ENCODE results near the gene GIPC1. TPM values are rescaled to one million over a fixed set of nuclear protein-coding genes. Genes with fewer than 3 reads are reported as not detected.

The GIPC1 gene
- total RNA-seq, 1 experiment from 2014 or later = 59.4 TPM

DNA sequence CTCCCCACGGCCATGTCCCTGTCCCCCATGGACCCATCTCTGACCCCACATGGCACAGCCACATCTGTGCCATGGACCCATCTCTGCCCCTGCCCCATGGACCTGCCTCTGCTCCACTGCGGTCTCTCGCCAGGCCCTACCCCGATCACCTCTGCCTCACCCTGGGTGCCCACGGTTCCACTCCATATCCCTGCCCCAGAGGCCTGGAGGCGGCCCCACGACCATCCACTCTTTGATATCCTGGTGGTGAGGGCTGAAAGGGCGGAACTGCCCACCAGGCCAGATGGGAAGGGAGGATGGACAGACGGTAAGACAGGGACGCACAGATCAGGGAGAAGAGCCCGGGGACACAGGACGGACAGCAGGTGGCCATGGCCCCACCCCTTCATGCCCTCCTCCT is 21.1 kb downstream of the GIPC1 start:
- Histone ChIP-seq H3K36me3 (ENCODE audit: insufficient read depth, low read length, poor library complexity, severe bottlenecking) (peaks cover 12% of the 10 kb centered on the region), H3K27me3 (replicated peaks; ENCODE audit: insufficient read depth, low read depth, low read length, poor library complexity) (no peaks in the 10 kb centered on the region), H3K9me3 (ENCODE audit: low read depth, low read length, poor library complexity, severe bottlenecking) (no peaks in the 10 kb centered on the region), H3K27ac (ENCODE audit: low read depth, low read length, poor library complexity, severe bottlenecking) (no peak overlapping the region), H3K4me3 (ENCODE audit: low read depth, low read length, poor library complexity, severe bottlenecking) (no peak overlapping the region), H3K4me1 (ENCODE audit: insufficient read depth, low read length, poor library complexity, severe bottlenecking) (peaks cover 37% of the 10 kb centered on the region)
- no peak for TF ChIP-seq EZH2 (IDR thresholded peaks at IDR 0.05; ENCODE audit: borderline replicate concordance, low read depth, low read length, poor library complexity, severe bottlenecking)
- TF ChIP-seq, protein P1, sequence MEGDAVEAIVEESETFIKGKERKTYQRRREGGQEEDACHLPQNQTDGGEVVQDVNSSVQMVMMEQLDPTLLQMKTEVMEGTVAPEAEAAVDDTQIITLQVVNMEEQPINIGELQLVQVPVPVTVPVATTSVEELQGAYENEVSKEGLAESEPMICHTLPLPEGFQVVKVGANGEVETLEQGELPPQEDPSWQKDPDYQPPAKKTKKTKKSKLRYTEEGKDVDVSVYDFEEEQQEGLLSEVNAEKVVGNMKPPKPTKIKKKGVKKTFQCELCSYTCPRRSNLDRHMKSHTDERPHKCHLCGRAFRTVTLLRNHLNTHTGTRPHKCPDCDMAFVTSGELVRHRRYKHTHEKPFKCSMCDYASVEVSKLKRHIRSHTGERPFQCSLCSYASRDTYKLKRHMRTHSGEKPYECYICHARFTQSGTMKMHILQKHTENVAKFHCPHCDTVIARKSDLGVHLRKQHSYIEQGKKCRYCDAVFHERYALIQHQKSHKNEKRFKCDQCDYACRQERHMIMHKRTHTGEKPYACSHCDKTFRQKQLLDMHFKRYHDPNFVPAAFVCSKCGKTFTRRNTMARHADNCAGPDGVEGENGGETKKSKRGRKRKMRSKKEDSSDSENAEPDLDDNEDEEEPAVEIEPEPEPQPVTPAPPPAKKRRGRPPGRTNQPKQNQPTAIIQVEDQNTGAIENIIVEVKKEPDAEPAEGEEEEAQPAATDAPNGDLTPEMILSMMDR (conservative IDR thresholded peaks at IDR 0.05; ENCODE audit: low read depth, low read length) = no peak
- CTCF ChIA-PET = interaction anchor here (0.6 kb wide), 1 partner anchor 64 kb away, joined by 3 read pairs; no protein-coding TSS in a partner anchor
- no TSS peak for BruUV-seq (replicated peaks)
- POLR2A ChIA-PET (ENCODE audit: low non-redundant PET) = no interaction called here
- DNase-seq (ENCODE audit: low spot score) = no peak
- intact Hi-C loops (cut with micrococcal nuclease; ENCODE audit: unreplicated experiment) = loop anchor here (5.0 kb wide), 1 partner anchor 113 kb away; no protein-coding TSS in a partner anchor

DNA sequence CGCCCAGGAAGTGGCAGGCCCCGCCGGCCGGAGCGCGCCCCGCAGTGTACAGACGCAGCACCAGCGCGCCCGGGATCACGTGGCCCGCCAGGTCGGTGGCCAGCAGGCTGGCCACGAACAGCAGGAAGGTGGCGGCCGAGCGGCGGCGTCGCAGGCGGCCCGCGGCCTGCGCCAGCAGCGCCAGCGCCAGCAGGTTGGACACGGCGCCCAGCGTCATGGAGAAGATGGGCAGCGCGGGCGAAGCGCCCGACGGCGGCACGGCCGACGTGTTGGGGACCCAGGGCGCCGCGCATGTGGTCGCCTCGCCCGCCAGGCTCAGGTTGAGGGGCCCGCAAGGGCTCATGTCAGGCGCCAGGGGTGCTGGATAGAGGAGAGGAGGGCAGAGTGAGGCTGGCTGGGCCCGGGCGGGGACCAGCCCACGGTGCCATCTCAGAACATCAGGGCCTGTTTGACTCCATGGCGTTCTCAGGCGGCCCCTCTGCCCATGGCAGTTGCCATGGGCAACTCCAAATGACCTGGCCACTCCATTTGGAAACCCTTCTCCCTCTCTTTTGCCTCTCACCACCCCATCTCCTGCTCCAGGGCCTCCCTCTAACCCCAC is 21.8 kb downstream of the GIPC1 start:
- Histone ChIP-seq H3K9me3 (ENCODE audit: low read depth, low read length, poor library complexity, severe bottlenecking) (no peaks in the 10 kb centered on the region), H3K4me3 (ENCODE audit: low read depth, low read length, poor library complexity, severe bottlenecking) (no peak overlapping the region), H3K4me1 (ENCODE audit: insufficient read depth, low read length, poor library complexity, severe bottlenecking) (peaks cover 37% of the 10 kb centered on the region), H3K36me3 (ENCODE audit: insufficient read depth, low read length, poor library complexity, severe bottlenecking) (peaks cover 12% of the 10 kb centered on the region), H3K27me3 (replicated peaks; ENCODE audit: insufficient read depth, low read depth, low read length, poor library complexity) (no peaks in the 10 kb centered on the region), H3K27ac (ENCODE audit: low read depth, low read length, poor library complexity, severe bottlenecking) (no peak overlapping the region)
- POLR2A ChIA-PET (ENCODE audit: low non-redundant PET) = no interaction called here
- TF ChIP-seq, protein P1 (conservative IDR thresholded peaks at IDR 0.05; ENCODE audit: low read depth, low read length) = no peak
- no peak for TF ChIP-seq EZH2 (IDR thresholded peaks at IDR 0.05; ENCODE audit: borderline replicate concordance, low read depth, low read length, poor library complexity, severe bottlenecking)
- BruUV-seq (replicated peaks) = no TSS peak
- no peak for DNase-seq (ENCODE audit: low spot score)
- intact Hi-C loops (cut with micrococcal nuclease; ENCODE audit: unreplicated experiment) = no loop called here
- CTCF ChIA-PET = no interaction called here

DNA sequence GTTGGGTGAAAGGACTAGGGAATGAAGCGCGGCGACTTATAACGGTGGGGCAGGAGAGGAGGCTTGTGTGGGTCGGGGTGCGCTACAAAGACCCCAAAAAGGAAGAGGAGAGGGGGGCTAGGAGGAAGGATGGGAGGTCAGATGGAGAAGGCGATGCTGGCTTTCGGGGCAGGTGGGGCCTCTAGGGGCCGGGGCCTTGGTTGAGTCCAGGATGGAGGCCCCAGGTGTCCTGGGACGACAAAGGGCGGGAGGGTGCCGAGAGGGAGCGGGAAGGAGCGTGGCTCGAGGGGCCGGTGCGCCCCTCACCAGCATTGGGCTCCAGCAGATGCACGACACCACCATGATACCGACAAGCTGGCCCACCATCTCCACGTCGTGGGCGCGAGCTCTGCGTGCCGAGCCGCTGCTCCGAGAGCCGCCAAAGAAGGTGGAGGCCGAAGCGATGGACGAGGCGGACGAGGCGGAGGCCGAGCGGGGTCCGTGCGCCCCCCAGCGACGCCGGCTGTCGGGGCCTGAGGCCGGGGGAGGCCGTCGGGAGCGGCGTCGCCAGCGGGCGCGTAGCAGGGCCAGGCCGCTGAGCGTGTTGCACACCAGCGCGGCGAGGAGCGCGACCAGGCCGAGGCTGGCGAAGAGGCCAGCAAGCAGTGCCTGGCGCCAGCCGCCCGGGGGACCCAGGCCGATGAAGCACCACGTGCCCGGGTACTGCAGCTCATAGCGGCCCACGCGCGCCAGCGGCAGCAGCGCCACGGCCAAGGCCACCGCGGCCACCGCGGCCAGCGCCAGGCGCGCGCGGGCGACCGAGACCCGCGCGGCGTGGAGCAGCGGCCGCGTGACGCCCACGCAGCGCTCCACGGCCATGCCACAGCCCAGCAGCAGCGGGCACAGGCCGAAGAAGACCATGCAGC is 22.6 kb downstream of the GIPC1 start:
- no peaks in the 10 kb centered on the region for H3K9me3 ChIP-seq (ENCODE audit: low read depth, low read length, poor library complexity, severe bottlenecking)
- intact Hi-C loops (cut with micrococcal nuclease; ENCODE audit: unreplicated experiment) = no loop called here
- DNase-seq (ENCODE audit: low spot score) = no peak
- ChIA-PET CTCF (interaction anchor here (0.5 to 1.4 kb wide), 5 partner anchors 7 to 1639 kb away, joined by 3 to 12 read pairs (median 5); partner anchors contain the start of gene ASF1B), POLR2A (ENCODE audit: low non-redundant PET) (no interaction called here)
- BruUV-seq (replicated peaks) = no TSS peak
- H3K4me3 ChIP-seq (ENCODE audit: low read depth, low read length, poor library complexity, severe bottlenecking) = no peak overlapping the region
- H3K27me3 ChIP-seq (replicated peaks; ENCODE audit: insufficient read depth, low read depth, low read length, poor library complexity) = no peaks in the 10 kb centered on the region
- peaks cover 37% of the 10 kb centered on the region for H3K4me1 ChIP-seq (ENCODE audit: insufficient read depth, low read length, poor library complexity, severe bottlenecking)
- peaks cover 7% of the 10 kb centered on the region for H3K36me3 ChIP-seq (ENCODE audit: insufficient read depth, low read length, poor library complexity, severe bottlenecking)
- H3K27ac ChIP-seq (ENCODE audit: low read depth, low read length, poor library complexity, severe bottlenecking) = no peak overlapping the region
- no peak for TF ChIP-seq EZH2 (IDR thresholded peaks at IDR 0.05; ENCODE audit: borderline replicate concordance, low read depth, low read length, poor library complexity, severe bottlenecking)
- TF ChIP-seq, protein P1 (conservative IDR thresholded peaks at IDR 0.05; ENCODE audit: low read depth, low read length) = no peak

All from A673 (cell line).